HEK293 (cell line): Measurements from ENCODE around the gene ABHD16A.

Experiments used
- AEBP2 ChIP-seq: fragments of 450-650 bp; formaldehyde crosslinking; IDR thresholded peaks from 2 replicates; pipeline ENCODE4 v1.5.1; 2016; ENCODE audit warnings: missing biosample characterization, missing genetic modification characterization, borderline replicate concordance
- ELK4 ChIP-seq: IDR thresholded peaks from 2 replicates; pipeline ENCODE4 v1.6.1; 2011; ENCODE audit warnings: mild to moderate bottlenecking, low read depth, low read length, borderline replicate concordance
- IKZF3 ChIP-seq: fragments of 450-650 bp; IDR thresholded peaks from 2 replicates; pipeline ENCODE4 v1.5.0; 2018; ENCODE audit warnings: missing biosample characterization, mild to moderate bottlenecking, missing genetic modification characterization, moderate library complexity
- KLF1 ChIP-seq: fragments of 450-650 bp; formaldehyde crosslinking; IDR thresholded peaks from 2 replicates; pipeline ENCODE4 v1.5.1; 2016; ENCODE audit warnings: missing biosample characterization, missing genetic modification characterization
- KLF8 ChIP-seq: fragments of 450-650 bp; formaldehyde crosslinking; IDR thresholded peaks from 2 replicates; pipeline ENCODE4 v1.5.1; 2016; ENCODE audit warnings: missing biosample characterization, missing genetic modification characterization
- MZF1 ChIP-seq: fragments of 450-650 bp; formaldehyde crosslinking; IDR thresholded peaks from 2 replicates; pipeline ENCODE4 v1.5.1; 2017; ENCODE audit warnings: missing biosample characterization, missing genetic modification characterization, borderline replicate concordance
- OSR2 ChIP-seq: fragments of 450-650 bp; formaldehyde crosslinking; IDR thresholded peaks from 2 replicates; pipeline ENCODE4 v1.5.1; 2016; ENCODE audit warnings: missing biosample characterization, missing genetic modification characterization
- OVOL3 ChIP-seq: fragments of 450-650 bp; formaldehyde crosslinking; IDR thresholded peaks from 2 replicates; pipeline ENCODE4 v1.5.1; 2016; ENCODE audit warnings: missing biosample characterization, missing genetic modification characterization
- ZBTB10 ChIP-seq: fragments of 450-650 bp; formaldehyde crosslinking; IDR thresholded peaks from 2 replicates; pipeline ENCODE4 v1.5.1; 2016; ENCODE audit warnings: missing biosample characterization, missing genetic modification characterization
- ZBTB20 ChIP-seq: fragments of 450-650 bp; formaldehyde crosslinking; IDR thresholded peaks from 2 replicates; pipeline ENCODE4 v1.5.1; 2016; ENCODE audit warnings: missing biosample characterization, missing genetic modification characterization
- ZBTB26 ChIP-seq: fragments of 450-650 bp; formaldehyde crosslinking; optimal IDR thresholded peaks from 2 replicates; pipeline ENCODE3; 2016; ENCODE audit warnings: missing biosample characterization, mild to moderate bottlenecking, missing genetic modification characterization
- ZBTB6 ChIP-seq: fragments of 450-650 bp; formaldehyde crosslinking; IDR thresholded peaks from 2 replicates; pipeline ENCODE4 v1.5.1; 2017; ENCODE audit warnings: missing biosample characterization, missing genetic modification characterization
- ZIC2 ChIP-seq: fragments of 450-650 bp; formaldehyde crosslinking; IDR thresholded peaks from 2 replicates; pipeline ENCODE4 v1.5.1; 2016; ENCODE audit warnings: missing biosample characterization, missing genetic modification characterization
- ZNF114 ChIP-seq: fragments of 450-650 bp; formaldehyde crosslinking; IDR thresholded peaks from 2 replicates; pipeline ENCODE4 v1.5.0; 2017; ENCODE audit warnings: missing biosample characterization, missing genetic modification characterization
- ZNF133 ChIP-seq: fragments of 450-650 bp; formaldehyde crosslinking; IDR thresholded peaks from 2 replicates; pipeline ENCODE4 v1.5.1; 2016; ENCODE audit warnings: missing biosample characterization, missing genetic modification characterization
- ZNF423 ChIP-seq: fragments of 450-650 bp; formaldehyde crosslinking; IDR thresholded peaks from 2 replicates; pipeline ENCODE4 v1.5.1; 2016; ENCODE audit warnings: missing biosample characterization, missing genetic modification characterization
- ZNF501 ChIP-seq: fragments of 450-650 bp; formaldehyde crosslinking; IDR thresholded peaks from 2 replicates; pipeline ENCODE4 v1.5.1; 2016; ENCODE audit warnings: missing biosample characterization, missing genetic modification characterization
- ZNF560 ChIP-seq: fragments of 450-650 bp; formaldehyde crosslinking; IDR thresholded peaks from 2 replicates; pipeline ENCODE4 v1.5.1; 2017; ENCODE audit warnings: missing biosample characterization, missing genetic modification characterization, borderline replicate concordance
- ZNF561 ChIP-seq: fragments of 450-650 bp; IDR thresholded peaks from 2 replicates; pipeline ENCODE4 v1.5.1; 2018; ENCODE audit warnings: missing biosample characterization, missing genetic modification characterization, borderline replicate concordance
- ZNF596 ChIP-seq: fragments of 450-650 bp; IDR thresholded peaks from 2 replicates; pipeline ENCODE4 v1.5.0; 2018; ENCODE audit warnings: missing biosample characterization, mild to moderate bottlenecking, missing genetic modification characterization, moderate library complexity
- ZNF654 ChIP-seq: fragments of 450-650 bp; formaldehyde crosslinking; IDR thresholded peaks from 2 replicates; pipeline ENCODE4 v1.5.1; 2016; ENCODE audit warnings: low read depth, missing biosample characterization, missing genetic modification characterization
- ZNF660 ChIP-seq: fragments of 450-650 bp; IDR thresholded peaks from 2 replicates; pipeline ENCODE4 v1.5.1; 2018; ENCODE audit warnings: missing biosample characterization, mild to moderate bottlenecking, missing genetic modification characterization
- ZNF664 ChIP-seq: fragments of 450-650 bp; formaldehyde crosslinking; IDR thresholded peaks from 2 replicates; pipeline ENCODE4 v1.5.1; 2016; ENCODE audit warnings: missing biosample characterization, missing genetic modification characterization
- ZNF692 ChIP-seq: fragments of 450-650 bp; formaldehyde crosslinking; IDR thresholded peaks from 2 replicates; pipeline ENCODE4 v1.5.1; 2016; ENCODE audit warnings: missing biosample characterization, missing genetic modification characterization
- ZNF747 ChIP-seq: fragments of 450-650 bp; formaldehyde crosslinking; IDR thresholded peaks from 2 replicates; pipeline ENCODE4 v1.5.1; 2016; ENCODE audit warnings: missing biosample characterization, missing genetic modification characterization
- ZNF776 ChIP-seq: fragments of 450-650 bp; formaldehyde crosslinking; IDR thresholded peaks from 2 replicates; pipeline ENCODE4 v1.5.0; 2017; ENCODE audit warnings: missing biosample characterization, missing genetic modification characterization, borderline replicate concordance
- ZSCAN18 ChIP-seq: fragments of 450-650 bp; formaldehyde crosslinking; IDR thresholded peaks from 2 replicates; pipeline ENCODE4 v1.5.1; 2016; ENCODE audit warnings: missing biosample characterization, missing genetic modification characterization

Gene ABHD16A

GRCh38 chr6:31715022-31715958, 12.2 kb upstream of the ABHD16A start, which contains the start of gene LY6G6D (continued):
- TF ChIP-seq ZBTB10 (tag by site-specific recombination) (no peak), ZNF654 (tag by site-specific recombination) (no peak), ZNF664 (tag by site-specific recombination) (no peak), KLF1 (no peak), ZBTB26 (no peak), ZNF747 (tag by site-specific recombination) (no peak), OSR2 (tag by site-specific recombination) (no peak), IKZF3 (0 out of 2 replicates have a peak, but pooled peaks have one; percentile 11), OVOL3 (tag by site-specific recombination) (no peak), KLF8 (no peak), ZNF133 (tag by site-specific recombination) (no peak), ZNF776 (tag by site-specific recombination) (no peak), ZNF501 (tag by site-specific recombination) (no peak), ZNF561 (tag by site-specific recombination) (no peak), ZNF596 (tag by site-specific recombination) (no peak), ZSCAN18 (tag by site-specific recombination) (no peak), ZIC2 (tag by site-specific recombination) (peak; percentile 98), ZBTB20 (no peak), ZNF660 (tag by site-specific recombination) (no peak), AEBP2 (tag by site-specific recombination) (no peak), ZNF692 (tag by site-specific recombination) (peak; percentile 40; the same call in 1 of the 2 replicates), ZNF423 (tag by site-specific recombination) (no peak), ZNF114 (tag by site-specific recombination) (no peak), MZF1 (tag by site-specific recombination) (no peak), ZNF560 (tag by site-specific recombination) (no peak), ELK4 (no peak), ZBTB6 (tag by site-specific recombination) (no peak)
